A549 treated with RU486 at 1 μM for 4 hours (cell line): ENCODE results near the gene PCDHGA5. TPM values are rescaled to one million over a fixed set of nuclear protein-coding genes. Genes with fewer than 3 reads are reported as not detected.

Experiments used
- total RNA-seq: library from RNA; stranded (reverse); fragments of 200-300 nt; extraction: Qiagen RNA extraction; gene quantifications from 5 replicates; pipeline ENCODE4 v1.2.3, GENCODE V29; 2022; ENCODE audit warnings: low read depth

PCDHGA5 gene
- total RNA-seq, 1 experiment from 2014 or later: 0.13 TPM

DNA sequence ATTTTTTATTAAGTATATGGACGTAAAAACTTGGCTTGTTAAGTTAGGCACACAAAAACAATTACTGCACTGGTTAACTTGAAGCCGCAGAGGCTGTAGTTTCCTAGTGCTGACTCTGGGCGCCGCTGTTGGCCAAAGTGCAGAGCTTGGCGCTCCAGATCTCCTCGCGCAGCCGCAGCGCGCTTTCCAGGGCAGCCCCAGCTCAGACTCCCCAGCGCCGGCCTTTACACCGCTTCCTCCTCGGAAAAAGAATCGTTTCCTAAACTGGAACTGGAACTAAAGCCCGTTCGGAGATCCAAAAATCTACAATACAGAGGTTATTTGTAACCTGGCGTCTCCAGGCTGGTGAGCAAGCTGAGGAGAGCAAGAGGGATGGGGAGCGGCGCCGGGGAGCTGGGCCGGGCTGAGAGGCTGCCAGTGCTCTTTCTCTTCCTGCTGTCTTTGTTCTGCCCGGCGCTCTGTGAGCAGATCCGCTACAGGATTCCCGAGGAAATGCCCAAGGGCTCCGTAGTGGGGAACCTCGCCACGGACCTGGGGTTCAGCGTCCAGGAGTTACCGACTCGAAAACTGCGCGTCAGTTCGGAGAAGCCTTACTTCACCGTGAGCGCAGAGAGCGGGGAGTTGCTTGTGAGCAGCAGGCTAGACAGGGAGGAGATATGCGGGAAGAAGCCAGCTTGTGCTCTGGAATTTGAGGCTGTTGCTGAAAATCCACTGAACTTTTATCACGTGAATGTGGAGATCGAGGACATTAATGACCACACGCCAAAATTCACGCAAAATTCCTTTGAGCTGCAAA, 34.0 kb downstream of the PCDHGA5 start, which contains the start of gene PCDHGB5:
PCDHGB5 (plus strand) TSS at position 192 of the 796 bp plus-strand sequence; CDS start at position 373, 181 bp downstream.

DNA sequence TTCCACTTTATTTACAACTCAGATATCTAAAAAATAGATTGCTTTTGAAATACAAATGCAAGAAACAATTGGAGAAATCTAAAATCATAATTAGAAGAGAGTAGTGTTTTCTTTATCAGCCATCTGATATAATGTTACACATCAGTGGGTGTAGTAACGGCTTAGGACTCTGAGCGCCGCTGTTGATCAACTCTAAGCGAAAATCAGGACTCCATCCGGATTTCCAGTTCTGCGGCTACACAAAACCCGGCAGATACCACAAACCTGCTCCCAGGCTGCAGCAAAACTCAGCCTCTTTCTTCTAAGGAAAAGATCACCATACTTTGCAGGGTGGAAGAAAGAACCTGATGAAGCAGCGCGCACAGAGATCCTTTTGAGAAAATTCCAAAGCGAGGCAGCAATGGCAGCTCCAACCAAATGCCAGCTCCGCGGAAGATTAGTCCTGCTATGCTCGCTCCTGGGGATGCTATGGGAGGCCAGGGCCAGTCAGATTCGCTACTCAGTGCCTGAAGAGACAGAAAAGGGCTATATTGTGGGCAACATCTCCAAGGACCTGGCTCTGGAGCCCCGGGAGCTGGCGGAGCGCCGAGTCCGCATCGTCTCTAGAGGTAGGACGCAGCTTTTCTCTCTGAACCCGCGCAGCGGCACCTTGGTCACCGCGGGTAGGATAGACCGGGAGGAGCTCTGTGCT, 38.7 kb downstream of the PCDHGA5 start, which contains the start of gene PCDHGA9:
PCDHGA9 (plus strand) TSS at position 226 of the 691 bp plus-strand sequence; CDS start at position 401, 175 bp downstream.

DNA sequence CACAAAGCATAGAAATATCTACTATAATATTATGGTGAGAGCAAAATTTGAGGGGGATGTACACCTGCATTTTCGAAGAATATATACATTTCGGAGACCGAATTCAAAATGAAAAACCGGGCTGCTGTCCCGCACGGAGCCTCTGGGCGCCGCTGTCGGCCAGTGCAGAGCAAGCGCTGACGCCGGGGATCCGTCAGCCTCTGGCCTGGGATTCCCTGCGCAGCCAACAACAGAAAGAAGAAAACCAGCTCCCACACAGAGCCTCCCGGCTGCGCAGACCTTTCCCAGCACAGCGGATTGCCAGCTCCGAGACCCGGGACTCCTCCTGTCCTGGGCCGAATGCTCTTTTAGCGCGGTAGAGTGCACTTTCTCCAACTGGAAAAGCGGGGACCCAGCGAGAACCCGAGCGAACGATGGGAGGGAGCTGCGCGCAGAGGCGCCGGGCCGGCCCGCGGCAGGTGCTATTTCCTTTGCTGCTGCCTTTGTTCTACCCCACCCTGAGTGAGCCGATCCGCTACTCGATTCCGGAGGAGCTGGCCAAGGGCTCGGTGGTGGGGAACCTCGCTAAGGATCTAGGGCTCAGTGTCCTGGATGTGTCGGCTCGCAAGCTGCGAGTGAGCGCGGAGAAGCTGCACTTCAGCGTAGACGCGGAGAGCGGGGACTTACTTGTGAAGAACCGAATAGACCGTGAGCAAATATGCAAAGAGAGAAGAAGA, 44.0 kb downstream of the PCDHGA5 start, which contains the start of gene PCDHGB6:
PCDHGB6 (plus strand) TSS at position 232 of the 716 bp plus-strand sequence; CDS start at position 414, 182 bp downstream.

DNA sequence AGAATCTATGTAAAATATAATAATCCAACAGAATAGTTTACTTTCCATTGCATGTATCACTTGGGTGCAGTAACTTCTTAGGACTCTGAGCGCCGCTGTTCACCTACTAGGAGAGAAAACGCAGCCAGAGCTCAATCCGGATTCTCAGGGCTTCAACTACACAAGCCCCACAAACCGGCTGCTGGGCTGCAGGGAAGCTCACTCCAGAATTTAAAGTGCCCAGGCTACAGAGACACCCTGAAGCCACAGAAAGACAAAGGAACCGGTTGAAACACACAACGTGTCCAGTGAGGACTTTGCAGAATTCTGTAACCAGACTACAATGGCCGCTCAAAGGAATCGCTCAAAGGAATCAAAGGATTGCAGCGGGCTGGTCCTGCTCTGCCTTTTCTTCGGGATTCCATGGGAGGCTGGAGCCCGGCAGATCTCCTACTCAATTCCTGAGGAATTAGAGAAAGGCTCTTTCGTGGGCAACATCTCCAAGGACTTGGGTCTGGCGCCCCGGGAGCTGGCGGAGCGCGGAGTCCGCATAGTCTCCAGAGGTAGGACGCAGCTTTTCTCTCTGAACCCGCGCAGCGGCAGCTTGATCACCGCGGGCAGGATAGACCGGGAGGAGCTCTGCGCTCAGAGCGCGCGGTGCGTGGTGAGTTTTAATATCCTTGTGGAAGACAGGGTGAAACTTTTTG, 49.0 kb downstream of the PCDHGA5 start, which contains the start of gene PCDHGA10:
PCDHGA10 (plus strand) TSS at position 134 of the 686 bp plus-strand sequence; CDS start at position 323, 189 bp downstream.

Other genes with a start within 250 kb of the PCDHGA5 start
- gene PCDHB4, start 242.3 kb upstream of the PCDHGA5 start, total RNA-seq: 0.03 to 0.08 TPM (median 0.05 TPM) in 5 replicates
- 1.5 to 1.8 TPM (median 1.6 TPM) in 5 replicates for gene PCDHB5, start 229.0 kb upstream of the PCDHGA5 start, total RNA-seq
- gene PCDHB6, start 214.1 kb upstream of the PCDHGA5 start, total RNA-seq: 0.85 to 1.2 TPM (median 0.92 TPM) in 5 replicates
- gene PCDHB7, start 191.5 kb upstream of the PCDHGA5 start, total RNA-seq: not detected in 5 replicates
- gene PCDHB8, start 186.4 kb upstream of the PCDHGA5 start, total RNA-seq: 0.25 to 0.43 TPM (median 0.34 TPM) in 5 replicates
- 0.04 to 0.30 TPM (median 0.07 TPM) in 5 replicates for gene PCDHB16, start 181.8 kb upstream of the PCDHGA5 start, total RNA-seq
- 0.03 to 0.06 TPM in 2 of 5 replicates, not detected in the others for gene PCDHB9, start 177.0 kb upstream of the PCDHGA5 start, total RNA-seq
- 0.06 TPM in 2 of 5 replicates, not detected in the others for gene PCDHB10, start 171.8 kb upstream of the PCDHGA5 start, total RNA-seq
- gene PCDHB11, start 164.5 kb upstream of the PCDHGA5 start, total RNA-seq: 0.06 to 0.14 TPM (median 0.07 TPM) in 4 of 5 replicates, not detected in the other
- 0.05 to 0.09 TPM in 2 of 5 replicates, not detected in the others for gene PCDHB12, start 155.4 kb upstream of the PCDHGA5 start, total RNA-seq
- gene PCDHB13, start 150.2 kb upstream of the PCDHGA5 start, total RNA-seq: 0.06 to 0.12 TPM (median 0.09 TPM) in 5 replicates
- 0.07 to 0.21 TPM (median 0.09 TPM) in 5 replicates for gene PCDHB14, start 140.8 kb upstream of the PCDHGA5 start, total RNA-seq
- gene PCDHB15, start 118.8 kb upstream of the PCDHGA5 start, total RNA-seq: 0.06 to 0.10 TPM (median 0.08 TPM) in 3 of 5 replicates, not detected in the others
- gene SLC25A2, start 60.1 kb upstream of the PCDHGA5 start, total RNA-seq: not detected in 5 replicates
- gene TAF7, start 43.4 kb upstream of the PCDHGA5 start, total RNA-seq: 53.0 to 78.7 TPM (median 74.4 TPM) in 5 replicates
- 0.31 to 0.42 TPM (median 0.35 TPM) in 5 replicates for gene PCDHGA1, start 33.6 kb upstream of the PCDHGA5 start, total RNA-seq
- gene PCDHGA2, start 25.4 kb upstream of the PCDHGA5 start, total RNA-seq: 0.38 to 0.87 TPM (median 0.47 TPM) in 5 replicates
- 0.03 TPM in 1 of 5 replicates, not detected in the others for gene PCDHGA3, start 20.3 kb upstream of the PCDHGA5 start, total RNA-seq
- gene PCDHGB1, start 14.1 kb upstream of the PCDHGA5 start, total RNA-seq: 1.2 to 2.3 TPM (median 1.9 TPM) in 5 replicates
- gene PCDHGA4, start 9.1 kb upstream of the PCDHGA5 start, total RNA-seq: 0.06 to 0.19 TPM (median 0.09 TPM) in 5 replicates
- 0.08 TPM in 2 of 5 replicates, not detected in the others for gene PCDHGB2, start 4.2 kb upstream of the PCDHGA5 start, total RNA-seq
- 0.17 to 0.30 TPM (median 0.23 TPM) in 5 replicates for gene PCDHGB3, start 6.1 kb downstream of the PCDHGA5 start, total RNA-seq
- gene PCDHGA6, start 9.7 kb downstream of the PCDHGA5 start, total RNA-seq: 0.14 to 0.27 TPM (median 0.23 TPM) in 5 replicates
- gene PCDHGA7, start 18.6 kb downstream of the PCDHGA5 start, total RNA-seq: 0.67 to 1.1 TPM (median 0.88 TPM) in 5 replicates
- gene PCDHGB4, start 23.5 kb downstream of the PCDHGA5 start, total RNA-seq: 0.56 to 1.1 TPM (median 0.93 TPM) in 5 replicates
- 0.03 TPM in 1 of 5 replicates, not detected in the others for gene PCDHGA8, start 28.5 kb downstream of the PCDHGA5 start, total RNA-seq
- gene PCDHGB5, start 33.8 kb downstream of the PCDHGA5 start, total RNA-seq: 2.0 to 3.0 TPM (median 2.5 TPM) in 5 replicates
- gene PCDHGA9, start 38.6 kb downstream of the PCDHGA5 start, total RNA-seq: 0.03 to 0.05 TPM (median 0.04 TPM) in 3 of 5 replicates, not detected in the others
- 0.06 to 0.15 TPM (median 0.09 TPM) in 5 replicates for gene PCDHGB6, start 43.9 kb downstream of the PCDHGA5 start, total RNA-seq
- gene PCDHGA10, start 48.8 kb downstream of the PCDHGA5 start, total RNA-seq: not detected in 5 replicates
- gene PCDHGB7, start 53.5 kb downstream of the PCDHGA5 start, total RNA-seq: 0.05 to 0.11 TPM (median 0.07 TPM) in 5 replicates
- 0.06 TPM in 1 of 5 replicates, not detected in the others for gene PCDHGA11, start 56.9 kb downstream of the PCDHGA5 start, total RNA-seq
- gene PCDHGA12, start 66.3 kb downstream of the PCDHGA5 start, total RNA-seq: 0.02 to 0.05 TPM in 2 of 5 replicates, not detected in the others
- gene PCDHGC3, start 111.8 kb downstream of the PCDHGA5 start, total RNA-seq: 6.1 to 7.8 TPM (median 7.0 TPM) in 5 replicates
- gene PCDHGC4, start 120.9 kb downstream of the PCDHGA5 start, total RNA-seq: not detected in 5 replicates
- gene PCDHGC5, start 124.9 kb downstream of the PCDHGA5 start, total RNA-seq: 0.02 to 0.09 TPM in 2 of 5 replicates, not detected in the others